Measurements from ENCODE around the gene MIPEP. TPM values are rescaled to one million over a fixed set of nuclear protein-coding genes. Genes with fewer than 3 reads are reported as not detected.

Gene MIPEP
- total RNA-seq, 1 experiment from 2014 or later, result 18.6 TPM

DNA sequence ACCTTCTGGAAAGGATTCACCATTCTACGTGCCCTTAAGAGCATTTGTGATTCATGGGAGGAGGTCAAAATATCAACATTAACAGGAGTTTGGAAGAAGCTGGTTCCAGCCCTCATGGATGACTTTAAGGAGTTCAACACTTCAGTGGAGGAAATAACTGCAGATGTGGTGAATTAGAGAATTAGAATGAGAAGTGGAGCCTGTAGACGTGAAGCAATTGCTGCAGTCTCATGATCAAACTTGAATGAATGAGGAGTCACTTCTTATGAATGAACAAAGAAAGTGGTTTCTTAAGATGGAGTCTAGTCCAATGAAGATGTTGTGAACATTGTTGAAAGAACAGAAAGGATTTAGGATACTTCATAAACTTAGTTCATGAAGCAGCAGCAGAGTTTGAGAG is 189.9 kb downstream of the MIPEP start:
- Histone ChIP-seq H3K27ac (no peak overlapping the region), H3K9me2 (ENCODE audit: insufficient read depth) (no peaks in the 10 kb centered on the region), H2AFZ (no peak overlapping the region), H3K9me3 (ENCODE audit: insufficient read depth, low read depth) (no peaks in the 10 kb centered on the region), H3F3A (ENCODE audit: insufficient read depth, low read depth) (no peaks in the 10 kb centered on the region), H3K79me2 (ENCODE audit: low read depth) (no peaks in the 10 kb centered on the region), H3K4me2 (no peak overlapping the region), H3K4me1 (replicated peaks; ENCODE audit: insufficient read depth) (no peaks in the 10 kb centered on the region), H3K4me3 (no peak overlapping the region), H3K36me3 (ENCODE audit: low read depth) (no peaks in the 10 kb centered on the region), H4K20me1 (ENCODE audit: insufficient read depth) (no peaks in the 10 kb centered on the region), H3K27me3 (ENCODE audit: insufficient read depth, low read depth) (peaks cover 22% of the 10 kb centered on the region)
- no TSS peak for BruUV-seq (replicated peaks)
- POLR2A ChIA-PET (ENCODE audit: unreplicated experiment), result no interaction called here
- DNase-seq, result no peak
- intact Hi-C loops (cut with micrococcal nuclease; ENCODE audit: unreplicated experiment), result no loop called here
- TF ChIP-seq EZH2 (IDR thresholded peaks at IDR 0.05; ENCODE audit: low read depth), result no peak
- TF ChIP-seq, protein P1, sequence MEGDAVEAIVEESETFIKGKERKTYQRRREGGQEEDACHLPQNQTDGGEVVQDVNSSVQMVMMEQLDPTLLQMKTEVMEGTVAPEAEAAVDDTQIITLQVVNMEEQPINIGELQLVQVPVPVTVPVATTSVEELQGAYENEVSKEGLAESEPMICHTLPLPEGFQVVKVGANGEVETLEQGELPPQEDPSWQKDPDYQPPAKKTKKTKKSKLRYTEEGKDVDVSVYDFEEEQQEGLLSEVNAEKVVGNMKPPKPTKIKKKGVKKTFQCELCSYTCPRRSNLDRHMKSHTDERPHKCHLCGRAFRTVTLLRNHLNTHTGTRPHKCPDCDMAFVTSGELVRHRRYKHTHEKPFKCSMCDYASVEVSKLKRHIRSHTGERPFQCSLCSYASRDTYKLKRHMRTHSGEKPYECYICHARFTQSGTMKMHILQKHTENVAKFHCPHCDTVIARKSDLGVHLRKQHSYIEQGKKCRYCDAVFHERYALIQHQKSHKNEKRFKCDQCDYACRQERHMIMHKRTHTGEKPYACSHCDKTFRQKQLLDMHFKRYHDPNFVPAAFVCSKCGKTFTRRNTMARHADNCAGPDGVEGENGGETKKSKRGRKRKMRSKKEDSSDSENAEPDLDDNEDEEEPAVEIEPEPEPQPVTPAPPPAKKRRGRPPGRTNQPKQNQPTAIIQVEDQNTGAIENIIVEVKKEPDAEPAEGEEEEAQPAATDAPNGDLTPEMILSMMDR (conservative IDR thresholded peaks at IDR 0.05), result no peak
- CTCF ChIA-PET, result no interaction called here

GRCh38 chr13:23697772-23698313 is 191.4 kb downstream of the MIPEP start:
- Histone ChIP-seq H3K27ac (no peak overlapping the region), H2AFZ (no peak overlapping the region), H3K36me3 (ENCODE audit: low read depth) (no peaks in the 10 kb centered on the region), H3K79me2 (ENCODE audit: low read depth) (no peaks in the 10 kb centered on the region), H3K9me2 (ENCODE audit: insufficient read depth) (no peaks in the 10 kb centered on the region), H3F3A (ENCODE audit: insufficient read depth, low read depth) (no peaks in the 10 kb centered on the region), H3K9me3 (ENCODE audit: insufficient read depth, low read depth) (no peaks in the 10 kb centered on the region), H3K27me3 (ENCODE audit: insufficient read depth, low read depth) (peaks cover 19% of the 10 kb centered on the region), H3K4me1 (replicated peaks; ENCODE audit: insufficient read depth) (no peaks in the 10 kb centered on the region), H4K20me1 (ENCODE audit: insufficient read depth) (no peaks in the 10 kb centered on the region), H3K4me2 (no peak overlapping the region), H3K4me3 (no peak overlapping the region)
- no TSS peak for BruUV-seq (replicated peaks)
- intact Hi-C loops (cut with micrococcal nuclease; ENCODE audit: unreplicated experiment), result no loop called here
- DNase-seq, result no peak
- ChIA-PET POLR2A (ENCODE audit: unreplicated experiment) (no interaction called here), CTCF (no interaction called here)
- TF ChIP-seq EZH2 (IDR thresholded peaks at IDR 0.05; ENCODE audit: low read depth), result no peak
- TF ChIP-seq, protein P1 (conservative IDR thresholded peaks at IDR 0.05), result no peak

DNA sequence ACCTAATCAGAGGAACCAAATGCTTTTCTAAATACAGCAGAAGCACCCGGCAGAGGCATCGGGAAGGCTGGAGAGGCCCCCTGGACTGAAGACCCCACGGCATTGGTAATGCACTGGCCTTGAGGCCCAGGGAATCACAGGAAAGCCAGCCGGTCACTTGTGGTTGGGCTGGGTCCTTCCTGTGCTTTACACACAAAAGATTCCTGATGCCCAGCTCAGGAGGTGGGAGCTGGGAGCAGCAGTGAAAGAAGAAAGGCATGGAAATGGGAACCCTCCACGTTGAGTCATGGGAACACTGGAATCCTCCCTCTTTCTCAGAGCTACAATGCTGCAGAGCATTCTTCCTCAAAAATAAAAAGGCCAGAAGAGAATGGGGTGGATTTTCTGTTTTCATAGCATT is 192.6 kb downstream of the MIPEP start:
- Histone ChIP-seq H3K4me2 (no peak overlapping the region), H3K27ac (no peak overlapping the region), H3K79me2 (ENCODE audit: low read depth) (no peaks in the 10 kb centered on the region), H3K9me3 (ENCODE audit: insufficient read depth, low read depth) (no peaks in the 10 kb centered on the region), H3K4me3 (no peak overlapping the region), H3K27me3 (ENCODE audit: insufficient read depth, low read depth) (peaks cover 8% of the 10 kb centered on the region), H3F3A (ENCODE audit: insufficient read depth, low read depth) (no peaks in the 10 kb centered on the region), H3K9me2 (ENCODE audit: insufficient read depth) (no peaks in the 10 kb centered on the region), H4K20me1 (ENCODE audit: insufficient read depth) (no peaks in the 10 kb centered on the region), H3K36me3 (ENCODE audit: low read depth) (no peaks in the 10 kb centered on the region), H3K4me1 (replicated peaks; ENCODE audit: insufficient read depth) (no peaks in the 10 kb centered on the region), H2AFZ (no peak overlapping the region)
- CTCF ChIA-PET, result no interaction called here
- intact Hi-C loops (cut with micrococcal nuclease; ENCODE audit: unreplicated experiment), result no loop called here
- no peak for DNase-seq
- POLR2A ChIA-PET (ENCODE audit: unreplicated experiment), result no interaction called here
- TF ChIP-seq, protein P1 (conservative IDR thresholded peaks at IDR 0.05), result no peak
- no peak for TF ChIP-seq EZH2 (IDR thresholded peaks at IDR 0.05; ENCODE audit: low read depth)
- BruUV-seq (replicated peaks), result no TSS peak

Data from PC-9 (cell line).